GM18868 (cell line): ENCODE measurements around the gene ST3GAL5.
"Not testable (repeated sequence)": the region's sequence is repeated elsewhere in the genome, so short reads cannot be mapped to it uniquely, and the experiment has no call there.

Source experiments
- ATAC-seq: cut with Tn5 transposase; IDR thresholded peaks from one replicate; pipeline ENCODE4 v1.9.1; 2021; ENCODE audit warnings: mild to moderate bottlenecking, moderate library complexity; ENCODE audit not compliant: unreplicated experiment

ST3GAL5 gene

GRCh38 chr2:85888684-85889626, at the start of gene ST3GAL5:
TSS of gene ST3GAL5 (minus strand) at chr2:85888990. CDS start at chr2:85888905, 85 bp downstream.
- peak; percentile 87 for ATAC-seq

DNA sequence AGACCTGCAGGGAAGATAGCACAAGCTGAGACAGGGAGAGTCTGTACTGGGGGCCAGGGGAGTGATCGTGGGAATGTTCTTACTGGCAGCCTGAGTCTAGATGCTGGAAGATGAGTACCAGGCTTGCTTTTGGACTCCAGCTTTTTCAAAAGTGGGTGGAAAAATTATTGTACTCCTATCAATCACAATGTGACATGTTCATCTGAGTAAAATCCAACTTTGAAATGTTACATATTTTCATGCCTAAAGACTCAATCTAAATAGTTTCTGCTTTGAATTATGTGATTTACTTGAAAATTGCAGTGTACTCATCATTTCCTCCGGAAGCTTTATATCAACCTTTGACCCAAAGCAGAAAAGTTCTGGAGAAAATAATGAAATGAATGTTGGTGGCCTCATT, 49.7 kb upstream of the ST3GAL5 start:
- ATAC-seq: no peak

DNA sequence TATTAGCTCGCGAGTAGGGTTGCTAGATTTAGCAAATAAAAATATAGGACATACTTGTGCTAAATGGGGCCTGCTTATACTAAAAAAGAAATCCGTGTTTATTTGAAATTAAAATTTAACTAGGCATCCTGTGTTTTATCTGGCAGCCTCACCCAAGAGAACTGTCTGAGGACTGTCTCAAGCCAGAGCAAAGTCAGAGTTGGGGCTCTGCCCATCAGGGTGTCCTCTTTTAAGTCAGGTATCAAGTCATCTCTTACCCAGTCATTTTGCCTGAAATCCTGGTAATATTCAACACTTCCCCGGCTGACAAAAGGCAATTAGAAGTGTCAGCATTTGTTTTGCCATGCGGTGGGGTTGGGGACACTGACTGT, 48.3 kb upstream of the ST3GAL5 start:
- no peak for ATAC-seq

GRCh38 chr2:85936421-85937068, 47.8 kb upstream of the ST3GAL5 start:
- no peak for ATAC-seq

DNA sequence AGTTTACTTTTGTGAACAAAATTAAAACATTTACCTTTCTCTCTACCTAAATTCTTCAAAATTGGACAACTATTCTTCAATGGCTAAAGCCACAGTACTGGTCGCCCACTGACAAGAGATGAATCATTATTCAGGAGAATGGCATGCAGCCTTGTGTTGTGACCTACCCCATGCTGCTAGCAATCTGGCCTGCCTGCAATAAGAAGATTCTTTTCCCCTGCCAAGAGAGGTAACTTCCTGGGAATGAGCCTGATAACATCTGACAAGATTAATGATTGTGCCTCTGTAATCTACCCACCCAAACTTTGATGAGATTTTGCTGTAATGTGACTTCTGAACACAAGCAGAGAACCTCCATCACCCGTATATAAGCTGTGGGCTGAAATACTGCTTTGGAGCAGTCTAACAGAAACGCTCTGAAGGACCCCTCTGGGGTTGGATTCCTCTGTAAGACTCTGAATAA, 47.0 kb upstream of the ST3GAL5 start:
- no peak for ATAC-seq

- ATAC-seq: no peak
These were observed 46.5 kb upstream of the ST3GAL5 start for GRCh38 chr2:85935170-85935745.

DNA sequence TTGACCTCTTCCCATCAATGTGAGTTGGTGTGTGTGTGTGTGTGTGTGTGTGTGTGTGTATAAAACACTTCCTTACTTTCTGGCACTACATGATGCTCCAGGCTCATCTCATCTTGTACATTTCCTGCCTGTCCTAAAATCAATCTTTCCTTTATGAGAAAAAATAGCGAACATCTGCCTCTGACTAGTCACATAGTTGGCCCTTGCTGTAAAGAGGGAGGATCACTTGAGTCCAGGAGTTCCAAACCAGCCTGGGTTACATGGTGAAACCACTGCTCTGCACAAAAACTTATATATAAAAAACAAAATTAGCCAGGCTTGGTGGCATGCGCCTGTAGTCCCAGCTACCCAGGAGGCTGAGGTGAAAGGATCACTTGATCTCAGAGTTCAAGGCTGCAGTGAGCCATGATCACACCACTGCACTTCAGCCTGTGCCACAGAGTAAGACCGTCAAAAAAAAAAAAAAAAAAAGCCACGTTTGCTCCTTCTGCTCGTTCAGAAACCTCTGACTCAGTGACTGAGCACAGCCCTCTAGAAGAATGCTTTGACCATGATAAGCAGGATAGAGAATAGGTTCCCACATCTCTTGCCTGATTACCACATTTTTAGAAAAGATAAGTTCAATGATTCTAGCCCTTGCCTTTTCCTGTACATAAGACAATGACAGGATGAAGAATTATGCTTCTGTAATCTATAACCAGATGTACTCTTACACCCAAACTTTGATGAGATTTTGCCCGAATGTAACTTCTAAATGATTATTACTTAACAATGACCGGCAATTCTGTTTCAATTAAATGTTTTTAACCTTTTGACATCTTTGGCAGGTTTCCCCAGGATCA, 45.2 kb upstream of the ST3GAL5 start:
- no peak for ATAC-seq

- ATAC-seq: not testable (repeated sequence)
These were observed 42.4 kb upstream of the ST3GAL5 start for GRCh38 chr2:85931151-85931550.

DNA sequence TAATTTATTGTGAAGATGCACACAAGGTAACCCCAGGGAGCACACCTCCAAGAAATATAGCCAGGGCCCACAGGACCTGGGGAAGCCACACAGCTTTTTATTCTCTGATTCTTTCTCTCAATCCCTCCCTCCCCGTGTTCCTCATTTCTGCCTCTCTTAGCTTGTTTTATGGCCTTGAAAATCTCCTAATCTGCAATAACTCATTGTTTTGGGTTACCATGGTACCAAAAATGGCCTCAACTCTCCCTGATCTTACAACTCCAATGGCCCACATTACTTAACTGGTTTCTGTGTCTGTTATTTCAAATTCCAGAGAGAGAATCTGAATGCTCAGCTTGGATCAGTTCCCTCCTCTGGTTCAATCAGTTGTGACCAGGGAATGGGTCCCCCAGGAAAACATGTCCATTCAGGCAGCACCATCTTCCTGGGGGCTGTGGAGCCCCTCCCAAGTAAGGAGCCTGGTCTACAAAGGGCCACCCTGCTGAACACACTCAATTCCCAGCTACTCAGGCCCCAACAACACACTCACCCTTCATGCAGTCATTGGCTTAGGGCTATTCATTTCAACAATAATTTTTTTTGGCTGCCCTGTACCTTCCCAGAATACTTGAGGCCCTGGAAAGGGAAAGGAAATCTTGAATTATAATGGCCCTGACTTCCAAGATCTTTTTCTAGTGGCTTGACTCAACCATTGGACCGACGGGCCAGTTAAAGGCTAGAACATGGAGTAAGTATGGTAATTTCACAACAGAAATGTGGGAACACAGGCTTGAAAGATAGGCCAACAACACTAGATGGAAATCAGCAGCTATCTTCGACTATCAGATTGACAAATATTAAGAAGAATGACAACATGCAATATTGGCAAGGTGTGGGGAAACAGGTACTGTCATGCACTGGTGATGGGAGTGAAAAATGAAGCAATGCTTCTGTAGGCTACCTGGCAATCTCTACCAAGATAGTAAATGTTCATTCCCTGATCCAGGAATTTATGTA, 41.6 kb upstream of the ST3GAL5 start:
- ATAC-seq: no peak

GRCh38 chr2:85929096-85930050, 40.6 kb upstream of the ST3GAL5 start:
- no peak for ATAC-seq

DNA sequence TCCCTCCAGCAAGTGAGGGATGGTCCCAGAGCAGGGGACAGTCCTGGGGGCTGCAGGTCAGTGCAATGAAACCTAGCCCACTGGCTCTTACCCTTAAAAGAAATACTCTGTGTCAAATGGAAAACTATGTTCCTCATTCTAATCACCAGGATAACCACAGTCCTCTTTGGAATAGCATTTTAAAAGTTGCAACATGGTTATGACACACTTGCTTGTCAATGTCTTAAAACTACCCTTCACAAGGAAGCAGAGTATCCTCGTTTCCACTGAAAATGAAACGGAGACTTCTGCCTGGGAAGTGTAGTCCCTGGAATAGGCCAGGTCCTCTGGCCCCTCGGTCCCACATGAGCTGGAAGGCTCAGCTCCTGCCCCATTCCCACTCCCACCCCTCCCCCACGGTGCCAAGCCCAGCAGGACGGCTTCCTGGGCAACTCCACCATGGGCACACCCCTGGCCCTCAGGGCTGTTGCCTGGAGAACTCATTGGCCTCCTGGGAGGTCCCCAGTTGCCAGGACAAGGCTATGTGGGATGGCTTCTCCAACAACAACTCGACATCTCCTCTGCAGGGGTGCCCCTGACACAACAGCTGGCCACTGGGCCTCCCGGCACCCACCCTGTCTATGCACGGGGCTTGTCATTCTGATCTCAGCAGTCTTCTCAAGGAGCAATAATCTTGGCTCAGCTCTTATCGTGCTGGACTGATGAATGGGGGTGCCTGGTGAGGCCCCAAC, 38.3 kb upstream of the ST3GAL5 start:
- ATAC-seq: no peak

- ATAC-seq: no peak
These were observed 37.7 kb upstream of the ST3GAL5 start for GRCh38 chr2:85926526-85926925.

DNA sequence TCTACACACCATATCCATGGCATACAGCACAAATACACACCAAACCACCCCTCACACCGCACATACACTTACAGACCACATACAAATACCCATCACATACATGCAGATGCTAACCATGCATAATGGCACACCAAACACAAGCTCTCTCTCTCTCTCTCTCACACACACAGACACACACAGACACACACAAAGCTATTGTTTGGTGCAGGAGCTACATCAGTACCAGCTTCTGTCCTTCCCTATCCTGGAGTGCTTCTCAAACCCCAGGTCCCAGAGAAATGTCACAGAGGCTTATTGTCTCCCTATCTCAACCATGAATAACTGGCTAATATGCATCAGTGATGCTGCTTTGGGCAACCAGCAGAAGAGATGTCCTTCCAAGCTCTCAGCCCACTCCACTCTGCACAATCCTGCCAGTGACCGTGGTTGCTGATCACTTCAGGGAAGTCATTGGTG, 36.5 kb upstream of the ST3GAL5 start:
- ATAC-seq: no peak

GRCh38 chr2:85924522-85924921, 35.7 kb upstream of the ST3GAL5 start:
- ATAC-seq: no peak

GRCh38 chr2:85922199-85922598, 33.4 kb upstream of the ST3GAL5 start:
- ATAC-seq: no peak

- no peak for ATAC-seq
These were observed 32.9 kb upstream of the ST3GAL5 start for GRCh38 chr2:85921659-85922058.

DNA sequence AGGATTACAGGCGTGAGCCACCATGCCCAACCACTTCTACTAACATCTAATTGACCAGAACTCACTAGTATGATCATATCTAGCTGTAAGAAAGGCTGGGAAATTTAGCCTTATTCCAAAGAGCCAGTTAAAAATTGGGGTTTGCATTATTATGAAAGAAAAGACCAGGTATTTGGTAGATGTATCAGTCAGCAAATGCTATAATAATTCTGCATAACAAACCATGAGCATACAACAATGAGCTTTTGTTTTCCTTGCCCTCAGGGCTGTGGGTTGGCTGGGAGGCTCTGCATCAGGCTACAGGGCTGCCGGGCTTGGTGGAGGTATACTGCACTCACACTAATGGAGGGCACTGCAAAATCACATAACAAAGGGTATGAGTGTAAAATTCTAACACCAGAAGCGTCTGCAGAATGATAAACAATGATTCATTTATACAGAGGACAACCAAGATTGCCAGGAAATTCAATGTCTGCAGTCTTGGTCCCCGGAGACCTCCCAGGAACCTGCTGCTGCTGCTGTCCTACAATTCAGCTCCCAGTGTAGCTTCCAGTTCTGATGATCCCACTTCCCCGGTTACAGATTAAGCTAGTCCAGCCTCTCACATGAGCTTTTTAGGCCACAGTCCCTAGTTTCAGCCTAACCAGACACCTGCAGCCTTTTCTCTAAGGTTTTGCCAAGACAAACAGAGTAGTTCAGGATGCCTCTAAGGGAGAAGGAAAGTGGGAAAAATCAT, 32.2 kb upstream of the ST3GAL5 start:
- no peak for ATAC-seq
